HepG2 (cell line): ENCODE measurements around the gene MRPL38. TPM values are rescaled to one million over a fixed set of nuclear protein-coding genes. Genes with fewer than 3 reads are reported as not detected.
A peak's percentile ranks its signal among the peaks of the same experiment; 100 is the strongest.

Source experiments
- ARHGAP35 ChIP-seq: sonication (generic); formaldehyde crosslinking; IDR thresholded peaks from 2 replicates; pipeline ENCODE4 v1.9.0; 2022; ENCODE audit warnings: mild to moderate bottlenecking, inconsistent platforms, moderate library complexity, missing genetic modification reagents, borderline replicate concordance
- HNRNPLL ChIP-seq: fragments of 200-400 bp; formaldehyde crosslinking; IDR thresholded peaks from 2 replicates; pipeline ENCODE4 v1.6.1; 2017; ENCODE audit warnings: mild to moderate bottlenecking, low read depth, low read length; ENCODE audit not compliant: poor library complexity, severe bottlenecking
- NFYB ChIP-seq: sonication (generic); formaldehyde crosslinking; IDR thresholded peaks from 2 replicates; pipeline ENCODE4 v1.4.0; 2020; ENCODE audit warnings: missing genetic modification reagents
- ZNF501 ChIP-seq: sonication (generic); formaldehyde crosslinking; IDR thresholded peaks from 2 replicates; pipeline ENCODE4 v1.5.1; 2020; ENCODE audit warnings: mild to moderate bottlenecking, moderate library complexity, missing genetic modification reagents
- polyA plus RNA-seq, 8 experiments: library from polyadenylated mRNA; depleted of rRNA in 3 of 8; stranded (reverse) in 7 of 8; unstranded in 1 of 8; fragments of >200 nt; fragmentation: Illumina TruSeq in 4 of 8; extraction: Trizol in 4 of 8; gene quantifications; 2 replicates each; pipeline versions ENCODE4 v1.2.1 to v1.2.3, GENCODE V29; 2011 to 2016; ENCODE audit warnings: low read depth in 4 of 8, missing spikeins in 1 of 8, mixed read lengths in 1 of 8; ENCODE audit not compliant: insufficient read depth in 1 of 8
- total RNA-seq, 5 experiments: library from RNA; depleted of rRNA; stranded (reverse); fragments of >200 nt; fragmentation: Illumina TruSeq; extraction: Trizol; gene quantifications; 2 replicates each; pipeline ENCODE4 v1.2.3, GENCODE V29; 2016; ENCODE audit warnings: low read depth in 1 of 5
- TF ChIP-seq, protein P1 (sequence below): IDR thresholded peaks from 2 replicates; pipeline ENCODE4 v1.6.1; 2016; ENCODE audit warnings: mild to moderate bottlenecking, missing biosample characterization, missing genetic modification reagents
- TF ChIP-seq, protein P2 (sequence below): sonication (generic); formaldehyde crosslinking; IDR thresholded peaks from 2 replicates; pipeline ENCODE4 v1.4.0; 2020; ENCODE audit warnings: low read depth, missing genetic modification reagents

The MRPL38 gene
- total and polyA plus RNA-seq, 2 of the 13 experiments (the other 11 are each of a cell fraction or from before 2014, with no cell fraction given) = 83.7 to 125 TPM

DNA sequence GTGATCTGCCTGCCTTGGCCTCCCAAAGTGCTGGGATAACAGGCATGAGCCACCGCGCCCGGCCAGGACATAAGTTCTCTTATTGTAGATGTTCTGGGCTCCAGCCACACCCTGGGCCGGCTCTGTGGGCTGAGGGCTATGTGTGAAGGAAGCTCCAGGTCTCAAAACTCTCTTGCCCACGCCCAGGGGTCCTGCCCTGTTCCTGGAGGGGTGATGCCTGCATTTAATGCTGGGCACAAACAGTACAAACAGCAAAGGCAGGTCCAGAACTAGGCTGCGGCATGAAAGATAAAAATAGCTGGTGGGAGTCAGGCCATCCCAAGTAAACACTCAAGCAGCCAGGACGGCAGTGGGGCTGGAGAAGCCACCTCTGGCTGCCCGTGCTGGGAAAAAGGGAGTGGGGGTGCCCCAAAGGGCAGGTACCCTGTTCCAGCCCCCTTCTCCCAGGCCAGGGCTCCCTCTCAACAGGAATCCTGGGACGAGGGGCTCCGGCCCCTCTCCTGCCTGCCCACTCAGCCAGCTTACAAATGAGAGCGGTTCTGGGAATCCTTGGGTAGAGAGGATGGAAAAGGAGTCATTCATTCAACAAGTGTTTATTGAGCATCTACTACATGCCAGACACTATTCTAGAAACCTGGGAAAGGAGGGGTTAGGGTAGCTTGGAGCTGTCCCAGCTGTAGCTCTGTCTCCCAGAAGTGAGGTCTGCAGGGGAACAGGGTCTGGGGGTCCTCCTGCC, 30.9 kb downstream of the MRPL38 start (continued):
- TF ChIP-seq NFYB (CRISPR knock-in tag) (no peak), ZNF501 (CRISPR knock-in tag) (peak; percentile 10; the same call in 1 of the 2 replicates), HNRNPLL (peak; percentile 14), ARHGAP35 (no peak)
- TF ChIP-seq, protein P1, sequence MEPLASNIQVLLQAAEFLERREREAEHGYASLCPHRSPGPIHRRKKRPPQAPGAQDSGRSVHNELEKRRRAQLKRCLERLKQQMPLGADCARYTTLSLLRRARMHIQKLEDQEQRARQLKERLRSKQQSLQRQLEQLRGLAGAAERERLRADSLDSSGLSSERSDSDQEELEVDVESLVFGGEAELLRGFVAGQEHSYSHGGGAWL (CRISPR knock-in tag) = no peak
- TF ChIP-seq, protein P2, sequence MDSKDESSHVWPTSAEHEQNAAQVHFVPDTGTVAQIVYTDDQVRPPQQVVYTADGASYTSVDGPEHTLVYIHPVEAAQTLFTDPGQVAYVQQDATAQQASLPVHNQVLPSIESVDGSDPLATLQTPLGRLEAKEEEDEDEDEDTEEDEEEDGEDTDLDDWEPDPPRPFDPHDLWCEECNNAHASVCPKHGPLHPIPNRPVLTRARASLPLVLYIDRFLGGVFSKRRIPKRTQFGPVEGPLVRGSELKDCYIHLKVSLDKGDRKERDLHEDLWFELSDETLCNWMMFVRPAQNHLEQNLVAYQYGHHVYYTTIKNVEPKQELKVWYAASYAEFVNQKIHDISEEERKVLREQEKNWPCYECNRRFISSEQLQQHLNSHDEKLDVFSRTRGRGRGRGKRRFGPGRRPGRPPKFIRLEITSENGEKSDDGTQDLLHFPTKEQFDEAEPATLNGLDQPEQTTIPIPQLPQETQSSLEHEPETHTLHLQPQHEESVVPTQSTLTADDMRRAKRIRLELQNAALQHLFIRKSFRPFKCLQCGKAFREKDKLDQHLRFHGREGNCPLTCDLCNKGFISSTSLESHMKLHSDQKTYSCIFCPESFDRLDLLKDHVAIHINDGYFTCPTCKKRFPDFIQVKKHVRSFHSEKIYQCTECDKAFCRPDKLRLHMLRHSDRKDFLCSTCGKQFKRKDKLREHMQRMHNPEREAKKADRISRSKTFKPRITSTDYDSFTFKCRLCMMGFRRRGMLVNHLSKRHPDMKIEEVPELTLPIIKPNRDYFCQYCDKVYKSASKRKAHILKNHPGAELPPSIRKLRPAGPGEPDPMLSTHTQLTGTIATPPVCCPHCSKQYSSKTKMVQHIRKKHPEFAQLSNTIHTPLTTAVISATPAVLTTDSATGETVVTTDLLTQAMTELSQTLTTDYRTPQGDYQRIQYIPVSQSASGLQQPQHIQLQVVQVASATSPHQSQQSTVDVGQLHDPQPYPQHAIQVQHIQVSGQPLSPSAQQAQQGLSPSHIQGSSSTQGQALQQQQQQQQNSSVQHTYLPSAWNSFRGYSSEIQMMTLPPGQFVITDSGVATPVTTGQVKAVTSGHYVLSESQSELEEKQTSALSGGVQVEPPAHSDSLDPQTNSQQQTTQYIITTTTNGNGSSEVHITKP (CRISPR knock-in tag) = 0 out of 2 replicates have a peak, but pooled peaks have one; percentile 16
